ENCODE measurements around the gene SYAP1. TPM values are rescaled to one million over a fixed set of nuclear protein-coding genes. Genes with fewer than 3 reads are reported as not detected.
"Not testable (repeated sequence)": the region's sequence is repeated elsewhere in the genome, so short reads cannot be mapped to it uniquely, and the experiment has no call there.

SYAP1 gene
- total RNA-seq, 4 donors from 2014 or later: 25.4 to 39.1 (median 30.4) TPM

DNA sequence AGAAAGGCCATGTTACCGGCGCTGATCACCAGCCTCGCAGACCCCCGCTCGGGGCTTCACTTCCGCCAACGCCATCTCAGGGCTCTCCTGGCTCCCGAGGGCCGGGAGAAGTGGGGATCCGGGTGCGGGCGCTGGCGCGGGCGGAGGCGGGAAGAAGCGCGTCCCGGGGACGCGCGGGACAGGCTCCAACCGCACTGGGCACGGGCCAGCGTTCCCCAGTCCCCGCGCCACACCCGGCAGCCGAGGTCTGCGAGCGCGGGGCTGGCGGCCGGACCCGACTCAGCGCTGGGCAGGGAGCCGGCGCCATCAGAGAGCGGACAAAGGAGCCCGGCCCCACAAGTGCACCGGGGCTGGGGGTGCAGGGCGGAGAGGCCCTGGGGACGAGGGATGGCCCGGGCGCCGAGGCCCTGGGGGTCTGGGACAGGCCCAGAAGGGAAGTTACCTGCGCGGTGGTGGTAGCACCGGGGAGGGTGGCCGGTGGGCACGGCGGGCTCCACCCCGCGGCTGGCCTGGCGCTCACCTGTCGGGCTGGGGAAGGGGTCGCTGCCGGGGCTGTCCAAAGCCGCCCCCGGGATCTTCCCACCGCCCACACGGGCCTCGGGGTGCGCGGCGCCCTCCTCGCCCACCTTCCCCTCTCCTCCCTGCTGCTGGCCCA, 7.4 kb upstream of the SYAP1 start:
- peak; percentile 42 for ATAC-seq
- Histone ChIP-seq H3K9me3 (no peaks in the 10 kb centered on the region), H3K27me3 (no peaks in the 10 kb centered on the region), H3K27ac (peak overlapping the region; percentile 88 to 91 (median 90)), H3K36me3 (no peaks in the 10 kb centered on the region), H3K4me3 (peak overlapping the region; percentile 75 to 81), H3K4me1 (no peaks in the 10 kb centered on the region)
- TF ChIP-seq EP300 (IDR thresholded peaks at IDR 0.05): no peak
- TF ChIP-seq POLR2AphosphoS5 (IDR thresholded peaks at IDR 0.05): no peak
- no peak for TF ChIP-seq POLR2A (IDR thresholded peaks at IDR 0.05)
- TF ChIP-seq, protein P1, sequence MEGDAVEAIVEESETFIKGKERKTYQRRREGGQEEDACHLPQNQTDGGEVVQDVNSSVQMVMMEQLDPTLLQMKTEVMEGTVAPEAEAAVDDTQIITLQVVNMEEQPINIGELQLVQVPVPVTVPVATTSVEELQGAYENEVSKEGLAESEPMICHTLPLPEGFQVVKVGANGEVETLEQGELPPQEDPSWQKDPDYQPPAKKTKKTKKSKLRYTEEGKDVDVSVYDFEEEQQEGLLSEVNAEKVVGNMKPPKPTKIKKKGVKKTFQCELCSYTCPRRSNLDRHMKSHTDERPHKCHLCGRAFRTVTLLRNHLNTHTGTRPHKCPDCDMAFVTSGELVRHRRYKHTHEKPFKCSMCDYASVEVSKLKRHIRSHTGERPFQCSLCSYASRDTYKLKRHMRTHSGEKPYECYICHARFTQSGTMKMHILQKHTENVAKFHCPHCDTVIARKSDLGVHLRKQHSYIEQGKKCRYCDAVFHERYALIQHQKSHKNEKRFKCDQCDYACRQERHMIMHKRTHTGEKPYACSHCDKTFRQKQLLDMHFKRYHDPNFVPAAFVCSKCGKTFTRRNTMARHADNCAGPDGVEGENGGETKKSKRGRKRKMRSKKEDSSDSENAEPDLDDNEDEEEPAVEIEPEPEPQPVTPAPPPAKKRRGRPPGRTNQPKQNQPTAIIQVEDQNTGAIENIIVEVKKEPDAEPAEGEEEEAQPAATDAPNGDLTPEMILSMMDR (IDR thresholded peaks at IDR 0.05): no peak
- WGBS, 2 donors (ENCODE audit: low coverage in 1 of 2): 0% methylated on average over 4 of the region's 67 CpGs; no CpG with 5 or more reads in 1 of the 2 donors

DNA sequence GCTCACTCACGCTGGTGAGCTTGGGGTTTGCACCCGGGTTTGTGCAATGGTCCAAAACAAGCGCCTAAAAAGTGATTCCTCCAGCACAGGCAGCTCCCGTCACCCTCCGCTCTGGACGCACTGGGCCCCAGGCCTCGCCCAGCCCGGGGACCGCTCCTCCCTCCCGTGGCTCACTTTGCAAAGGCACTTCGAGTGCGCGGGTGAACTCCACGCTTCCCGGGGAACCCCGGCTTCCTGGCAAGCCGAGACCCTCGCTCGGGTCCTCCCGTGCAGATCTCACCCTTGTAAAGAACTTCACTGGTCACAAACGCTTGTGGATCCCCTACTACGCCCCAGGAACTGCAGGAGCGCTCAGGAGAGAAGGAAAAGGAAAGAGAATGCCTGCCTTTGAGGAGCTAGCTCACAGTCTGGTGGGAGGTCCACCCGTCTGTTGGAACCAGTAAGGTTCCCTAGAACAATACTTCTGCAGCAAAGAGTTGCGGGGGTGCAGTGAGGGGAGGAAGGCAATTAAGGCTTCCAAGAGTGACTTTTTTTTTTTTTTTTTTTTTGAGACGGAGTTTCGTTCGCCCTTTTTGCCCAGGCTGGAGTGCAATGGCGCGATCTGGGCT, 6.8 kb upstream of the SYAP1 start, which contains the start of gene CTPS2:
TSS of gene CTPS2 (minus strand) at position 122 of the 608 bp plus-strand sequence. CDS start 9,767 bp downstream, outside the sequence.
- TF ChIP-seq POLR2A (IDR thresholded peaks at IDR 0.05) (peak in 1 of 2 donors; percentile 7), EP300 (IDR thresholded peaks at IDR 0.05) (no peak)
- TF ChIP-seq, protein P1 (IDR thresholded peaks at IDR 0.05): peak in 1 of 4 experiments; percentile 6
- no peaks in the 10 kb centered on the region for H3K4me1 ChIP-seq
- H3K27me3 ChIP-seq: no peaks in the 10 kb centered on the region
- WGBS, 2 donors (ENCODE audit: low coverage in 1 of 2): 26% methylated on average over 5 of the region's 30 CpGs; no CpG with 5 or more reads in 1 of the 2 donors
- ATAC-seq: peak; percentile 91
- no peaks in the 10 kb centered on the region for H3K9me3 ChIP-seq
- no peaks in the 10 kb centered on the region for H3K36me3 ChIP-seq
- peak within 1 kb of the TSS; percentile 75 to 81 for H3K4me3 ChIP-seq
- H3K27ac ChIP-seq: peak within 1 kb of the TSS; percentile 88 to 91 (median 90)

DNA sequence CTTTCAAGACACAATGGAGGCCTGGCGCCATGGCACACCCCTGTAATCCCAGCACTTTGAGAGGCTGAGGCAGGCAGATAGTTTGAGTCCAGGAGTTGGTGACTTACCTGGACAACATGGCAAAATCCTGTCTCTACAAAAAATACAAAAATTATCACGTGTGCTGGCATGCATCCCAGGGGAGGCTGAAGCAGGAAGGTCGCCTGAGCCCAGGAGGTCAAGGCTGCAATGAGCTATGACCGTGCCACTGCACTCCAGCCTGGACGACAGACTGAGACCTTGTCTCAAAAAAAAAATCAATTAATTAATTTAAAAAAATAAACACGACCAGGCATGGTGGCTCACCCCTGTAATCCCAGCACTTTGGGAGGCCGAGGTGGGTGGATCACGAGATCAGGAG, 4.9 kb upstream of the SYAP1 start:
- Histone ChIP-seq H3K4me1 (no peaks in the 10 kb centered on the region), H3K36me3 (no peaks in the 10 kb centered on the region), H3K27ac (no peak overlapping the region), H3K4me3 (no peak overlapping the region), H3K27me3 (no peaks in the 10 kb centered on the region), H3K9me3 (no peaks in the 10 kb centered on the region)
- TF ChIP-seq EP300 (IDR thresholded peaks at IDR 0.05) (no peak), POLR2AphosphoS5 (IDR thresholded peaks at IDR 0.05) (no peak), POLR2A (IDR thresholded peaks at IDR 0.05) (no peak)
- TF ChIP-seq, protein P1 (IDR thresholded peaks at IDR 0.05): no peak
- 80 to 87% methylated on average over 1 to 8 of the region's 8 CpGs for WGBS, 2 donors (ENCODE audit: low coverage in 1 of 2)
- no peak for ATAC-seq

DNA sequence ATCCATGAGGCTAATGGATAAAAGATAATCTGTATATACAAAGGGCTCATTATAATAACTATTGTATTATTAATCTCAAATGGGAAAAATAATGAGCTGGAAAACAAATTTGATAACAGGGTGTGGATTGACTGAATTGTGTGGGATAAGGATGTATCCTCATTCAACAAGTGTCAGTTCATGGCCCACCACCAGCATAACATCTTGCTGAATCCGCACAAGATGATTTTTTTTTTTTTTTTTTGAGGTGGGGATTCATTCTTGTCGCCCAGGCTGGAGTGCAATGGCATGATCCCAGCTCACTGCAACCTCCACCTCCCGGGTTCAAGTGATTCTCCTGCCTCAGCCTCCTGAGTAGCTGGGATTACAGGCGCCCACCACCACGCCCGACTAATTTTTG, 3.8 kb upstream of the SYAP1 start:
- ATAC-seq, H3K27ac ChIP-seq, H3K9me3 ChIP-seq, H3K4me3 ChIP-seq, H3K27me3 ChIP-seq, H3K4me1 ChIP-seq, H3K36me3 ChIP-seq: not testable (repeated sequence)
- 94% methylated on average over 2 of the region's 6 CpGs; no CpG with 5 or more reads in 1 of the 2 donors for WGBS, 2 donors (ENCODE audit: low coverage in 1 of 2)

DNA sequence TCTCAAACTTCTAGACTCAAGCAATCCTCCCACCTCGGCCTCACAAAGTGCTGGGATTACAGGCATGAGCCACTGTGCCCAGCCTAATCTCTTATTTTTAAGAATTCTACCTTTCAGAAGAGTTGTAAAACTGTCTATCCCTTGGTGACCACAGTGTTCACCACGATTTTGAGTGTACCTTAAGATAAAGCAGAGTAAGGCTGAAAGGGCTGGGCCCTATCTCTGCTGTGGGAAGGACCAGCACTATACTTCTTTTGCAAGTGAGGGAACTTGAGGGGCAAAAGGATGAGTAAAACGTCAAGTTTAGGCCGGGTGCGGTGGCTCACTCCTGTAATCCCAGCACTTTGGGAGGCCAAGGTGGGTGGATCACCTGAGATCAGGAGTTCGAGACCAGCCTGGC, 3.0 kb upstream of the SYAP1 start:
- WGBS, 2 donors (ENCODE audit: low coverage in 1 of 2): 87 to 100% methylated on average over 1 to 5 of the region's 6 CpGs
- not testable (repeated sequence) for H3K4me3 ChIP-seq, H3K36me3 ChIP-seq, H3K27ac ChIP-seq, ATAC-seq, H3K27me3 ChIP-seq, H3K9me3 ChIP-seq
- peaks cover 0 to 13% (median 13%) of the 10 kb centered on the region in 3 donors for H3K4me1 ChIP-seq

DNA sequence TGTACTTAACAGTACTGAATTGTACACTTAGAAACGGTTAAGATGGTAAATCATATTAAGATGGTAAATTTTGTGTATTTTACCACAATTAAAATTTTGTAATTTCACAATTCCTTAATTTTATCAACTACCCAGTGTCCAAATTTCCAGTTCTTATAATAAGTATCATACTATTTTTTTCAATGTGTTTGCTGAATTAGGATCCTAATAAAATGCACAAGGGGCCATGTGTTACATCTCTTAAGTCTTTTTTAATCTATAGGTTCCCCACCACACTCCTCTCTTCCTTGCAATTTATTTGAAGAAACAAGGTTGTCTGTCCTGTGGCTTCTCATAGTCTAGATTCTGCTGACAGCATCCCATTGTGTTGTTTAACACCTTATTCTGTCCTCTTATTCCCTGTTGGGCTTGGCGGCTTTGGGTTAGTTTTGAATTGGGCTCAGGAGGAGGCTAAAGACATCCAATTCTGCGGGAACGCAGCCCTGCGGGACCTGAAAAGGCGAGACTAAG, 533 bp upstream of the SYAP1 start:
- H3K27me3 ChIP-seq: no peaks in the 10 kb centered on the region
- no peaks in the 10 kb centered on the region for H3K9me3 ChIP-seq
- WGBS, 2 donors (ENCODE audit: low coverage in 1 of 2): 23 to 77% methylated on average over 1 of the region's 6 CpGs
- ATAC-seq: no peak
- no peak for TF ChIP-seq EP300 (IDR thresholded peaks at IDR 0.05)
- TF ChIP-seq, protein P1 (IDR thresholded peaks at IDR 0.05): no peak
- no peak for TF ChIP-seq POLR2A (IDR thresholded peaks at IDR 0.05)
- no peak for TF ChIP-seq POLR2AphosphoS5 (IDR thresholded peaks at IDR 0.05)
- H3K36me3 ChIP-seq: no peaks in the 10 kb centered on the region
- H3K4me1 ChIP-seq: peaks cover 0 to 30% (median 14%) of the 10 kb centered on the region in 3 donors
- H3K4me3 ChIP-seq: peak overlapping the region; percentile 67 to 90
- peak overlapping the region; percentile 91 to 99 (median 96) for H3K27ac ChIP-seq

All from gastroesophageal sphincter (tissue), 4 donors.